ENCODE data around the gene KIAA0753. TPM values are rescaled to one million over a fixed set of nuclear protein-coding genes. Genes with fewer than 3 reads are reported as not detected.

Gene KIAA0753
- total RNA-seq, 4 donors from 2014 or later = 3.0 to 6.3 (median 3.6) TPM

DNA sequence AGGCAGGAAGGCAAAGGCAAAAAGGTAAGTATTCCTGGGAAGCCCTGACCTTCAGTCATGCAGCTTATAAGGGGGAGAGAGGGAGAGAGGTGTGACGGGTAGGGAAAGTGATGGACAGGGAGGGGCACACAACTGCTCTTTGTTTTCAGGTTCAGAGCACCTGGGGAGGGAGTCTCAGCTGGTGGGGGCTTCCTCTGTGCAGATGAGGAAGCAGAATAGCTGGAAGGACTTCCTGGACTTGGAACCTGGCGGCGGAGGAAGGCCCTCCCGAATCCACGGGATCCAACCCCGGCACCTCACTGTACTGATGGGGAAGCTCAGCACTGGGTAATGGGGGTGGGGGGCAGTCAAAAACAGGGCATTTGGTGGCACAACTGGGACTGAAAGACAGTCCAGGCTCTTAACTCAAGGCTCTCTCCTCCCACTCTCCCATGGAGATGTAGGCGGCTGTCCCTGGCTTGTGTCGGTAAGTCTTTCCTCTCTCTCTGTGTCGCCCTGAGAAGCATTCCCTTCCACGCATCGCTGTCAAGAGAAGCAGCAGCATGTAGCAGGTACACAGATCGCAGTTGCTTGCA is 72.2 kb downstream of the KIAA0753 start:
- DNase-seq = no peak
- peaks cover 0 to 16% (median 4%) of the 10 kb centered on the region in 3 donors for H3K27me3 ChIP-seq
- H3K27ac ChIP-seq = no peak overlapping the region
- intact Hi-C loops (cut with DNase I; ENCODE audit: low total_unique reads) = no loop called here
- H3K9me3 ChIP-seq = no peaks in the 10 kb centered on the region
- H3K36me3 ChIP-seq = no peaks in the 10 kb centered on the region
- ATAC-seq = no peak
- TF ChIP-seq, protein P1, sequence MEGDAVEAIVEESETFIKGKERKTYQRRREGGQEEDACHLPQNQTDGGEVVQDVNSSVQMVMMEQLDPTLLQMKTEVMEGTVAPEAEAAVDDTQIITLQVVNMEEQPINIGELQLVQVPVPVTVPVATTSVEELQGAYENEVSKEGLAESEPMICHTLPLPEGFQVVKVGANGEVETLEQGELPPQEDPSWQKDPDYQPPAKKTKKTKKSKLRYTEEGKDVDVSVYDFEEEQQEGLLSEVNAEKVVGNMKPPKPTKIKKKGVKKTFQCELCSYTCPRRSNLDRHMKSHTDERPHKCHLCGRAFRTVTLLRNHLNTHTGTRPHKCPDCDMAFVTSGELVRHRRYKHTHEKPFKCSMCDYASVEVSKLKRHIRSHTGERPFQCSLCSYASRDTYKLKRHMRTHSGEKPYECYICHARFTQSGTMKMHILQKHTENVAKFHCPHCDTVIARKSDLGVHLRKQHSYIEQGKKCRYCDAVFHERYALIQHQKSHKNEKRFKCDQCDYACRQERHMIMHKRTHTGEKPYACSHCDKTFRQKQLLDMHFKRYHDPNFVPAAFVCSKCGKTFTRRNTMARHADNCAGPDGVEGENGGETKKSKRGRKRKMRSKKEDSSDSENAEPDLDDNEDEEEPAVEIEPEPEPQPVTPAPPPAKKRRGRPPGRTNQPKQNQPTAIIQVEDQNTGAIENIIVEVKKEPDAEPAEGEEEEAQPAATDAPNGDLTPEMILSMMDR (IDR thresholded peaks at IDR 0.05 in 4 of 5, conservative IDR thresholded peaks at IDR 0.05 in 1 of 5) = no peak
- no peak for TF ChIP-seq POLR2A (IDR thresholded peaks at IDR 0.05)
- no peak overlapping the region for H3K4me3 ChIP-seq
- in situ Hi-C loops (cut with MboI; ENCODE audit: low sequenced_read_pairs in 4 of 4) = no loop called here
- H3K4me1 ChIP-seq = no peaks in the 10 kb centered on the region

DNA sequence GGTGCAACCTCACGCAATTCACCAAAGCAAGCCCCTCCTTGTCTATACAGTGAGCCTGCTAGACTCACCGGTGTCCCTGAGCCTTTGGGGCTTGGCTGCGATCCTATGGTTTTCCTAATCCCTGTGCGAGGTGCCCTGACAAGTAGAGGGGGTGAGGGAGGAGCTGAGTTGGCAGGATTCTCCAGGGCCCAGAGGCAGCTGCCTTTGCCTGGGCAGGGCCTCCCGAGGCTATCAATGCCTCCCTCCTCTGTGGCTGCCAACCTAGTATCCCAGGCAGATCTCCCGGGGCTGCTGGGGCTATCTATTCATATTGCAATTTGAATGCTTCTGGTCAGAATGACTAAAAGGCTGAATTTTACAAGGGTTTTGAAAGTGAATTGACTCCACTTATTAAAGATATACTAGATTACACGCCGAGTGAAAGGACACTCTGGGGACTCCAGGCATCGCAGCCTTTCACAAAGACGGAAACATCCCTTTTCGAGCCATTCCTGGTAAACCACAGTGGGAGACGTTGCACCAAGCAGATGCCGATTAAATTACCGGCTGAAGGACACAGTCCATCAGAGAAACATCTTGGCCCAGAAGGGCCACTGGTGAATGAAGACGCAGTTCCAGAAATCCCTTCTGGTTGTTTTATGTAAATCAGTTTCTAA is 72.9 kb downstream of the KIAA0753 start:
- DNase-seq (no peak), ATAC-seq (no peak)
- Histone ChIP-seq H3K4me3 (no peak overlapping the region), H3K9me3 (no peaks in the 10 kb centered on the region), H3K27ac (no peak overlapping the region), H3K4me1 (no peaks in the 10 kb centered on the region), H3K36me3 (no peaks in the 10 kb centered on the region), H3K27me3 (peaks cover 0 to 16% (median 4%) of the 10 kb centered on the region in 3 donors)
- TF ChIP-seq, protein P1 (IDR thresholded peaks at IDR 0.05 in 4 of 5, conservative IDR thresholded peaks at IDR 0.05 in 1 of 5) = no peak
- no peak for TF ChIP-seq POLR2A (IDR thresholded peaks at IDR 0.05)
- intact Hi-C loops (cut with DNase I; ENCODE audit: low total_unique reads) (no loop called here), in situ Hi-C loops (cut with MboI; ENCODE audit: low sequenced_read_pairs in 4 of 4) (no loop called here)

DNA sequence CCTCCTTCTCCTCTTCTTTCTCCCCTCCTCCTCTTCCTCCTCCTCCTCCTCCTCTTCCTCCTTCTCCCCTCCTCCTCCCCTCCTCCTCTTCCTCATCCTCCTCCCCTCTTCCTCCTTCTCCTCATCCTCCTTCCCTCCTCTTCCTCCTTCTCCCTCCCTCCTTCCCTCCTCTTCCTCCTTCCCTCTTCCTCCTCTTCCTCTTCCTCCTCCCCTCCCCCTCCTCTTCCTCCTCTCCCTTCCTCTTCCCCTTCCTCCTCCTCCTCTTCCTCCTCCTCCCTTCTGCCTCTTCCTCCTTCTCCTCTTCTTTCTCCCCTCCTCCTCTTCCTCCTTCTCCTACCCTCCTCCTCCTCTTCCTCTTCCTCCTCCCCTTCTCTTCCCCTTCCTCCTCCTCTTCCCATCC is 79.1 kb downstream of the KIAA0753 start:
- no peak overlapping the region for H3K27ac ChIP-seq
- intact Hi-C loops (cut with DNase I; ENCODE audit: low total_unique reads) (no loop called here), in situ Hi-C loops (cut with MboI; ENCODE audit: low sequenced_read_pairs in 4 of 4) (no loop called here)
- DNase-seq (no peak), ATAC-seq (no peak)
- H3K4me1 ChIP-seq = no peaks in the 10 kb centered on the region
- H3K36me3 ChIP-seq = no peaks in the 10 kb centered on the region
- TF ChIP-seq, protein P1 (IDR thresholded peaks at IDR 0.05 in 4 of 5, conservative IDR thresholded peaks at IDR 0.05 in 1 of 5) = no peak
- TF ChIP-seq POLR2A (IDR thresholded peaks at IDR 0.05) = no peak
- no peaks in the 10 kb centered on the region for H3K9me3 ChIP-seq
- no peak overlapping the region for H3K4me3 ChIP-seq
- H3K27me3 ChIP-seq = peaks cover 0 to 15% (median 0%) of the 10 kb centered on the region in 3 donors

DNA sequence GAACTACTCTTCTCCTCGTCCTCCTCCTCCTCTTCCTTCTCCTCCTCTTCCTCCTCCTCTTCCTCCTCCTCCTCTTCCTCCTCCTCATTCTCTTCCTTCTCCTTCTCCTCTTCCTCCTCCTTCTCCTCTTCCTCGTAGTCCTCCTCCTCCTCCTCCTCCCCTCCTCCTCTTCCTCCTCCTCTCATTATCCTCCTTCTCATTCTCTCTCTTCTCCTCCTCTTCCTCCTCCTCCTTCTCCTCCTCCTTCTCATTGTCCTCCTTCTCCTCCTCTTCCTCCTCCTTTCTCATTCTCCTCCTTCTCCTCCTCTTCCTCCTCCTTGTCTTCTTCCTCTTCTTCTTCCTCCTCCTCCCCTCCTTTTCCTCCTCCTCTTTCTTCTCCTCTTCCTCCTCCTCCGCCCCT is 80.0 kb downstream of the KIAA0753 start:
- in situ Hi-C loops (cut with MboI; ENCODE audit: low sequenced_read_pairs in 4 of 4) = no loop called here
- DNase-seq (no peak), ATAC-seq (no peak)
- Histone ChIP-seq H3K4me1 (peaks cover 4 to 5% of the 10 kb centered on the region in 2 donors), H3K9me3 (no peaks in the 10 kb centered on the region), H3K4me3 (no peak overlapping the region), H3K27me3 (peaks cover 5 to 18% (median 6%) of the 10 kb centered on the region in 3 donors), H3K27ac (no peak overlapping the region), H3K36me3 (no peaks in the 10 kb centered on the region)
- TF ChIP-seq, protein P1 (IDR thresholded peaks at IDR 0.05 in 4 of 5, conservative IDR thresholded peaks at IDR 0.05 in 1 of 5) = no peak
- no peak for TF ChIP-seq POLR2A (IDR thresholded peaks at IDR 0.05)
- intact Hi-C loops (cut with DNase I; ENCODE audit: low total_unique reads) = no loop called here
